ENCODE results near the gene LRRC14B.
"Not testable (repeated sequence)": the region's sequence is repeated elsewhere in the genome, so short reads cannot be mapped to it uniquely, and the experiment has no call there.

Gene LRRC14B

DNA sequence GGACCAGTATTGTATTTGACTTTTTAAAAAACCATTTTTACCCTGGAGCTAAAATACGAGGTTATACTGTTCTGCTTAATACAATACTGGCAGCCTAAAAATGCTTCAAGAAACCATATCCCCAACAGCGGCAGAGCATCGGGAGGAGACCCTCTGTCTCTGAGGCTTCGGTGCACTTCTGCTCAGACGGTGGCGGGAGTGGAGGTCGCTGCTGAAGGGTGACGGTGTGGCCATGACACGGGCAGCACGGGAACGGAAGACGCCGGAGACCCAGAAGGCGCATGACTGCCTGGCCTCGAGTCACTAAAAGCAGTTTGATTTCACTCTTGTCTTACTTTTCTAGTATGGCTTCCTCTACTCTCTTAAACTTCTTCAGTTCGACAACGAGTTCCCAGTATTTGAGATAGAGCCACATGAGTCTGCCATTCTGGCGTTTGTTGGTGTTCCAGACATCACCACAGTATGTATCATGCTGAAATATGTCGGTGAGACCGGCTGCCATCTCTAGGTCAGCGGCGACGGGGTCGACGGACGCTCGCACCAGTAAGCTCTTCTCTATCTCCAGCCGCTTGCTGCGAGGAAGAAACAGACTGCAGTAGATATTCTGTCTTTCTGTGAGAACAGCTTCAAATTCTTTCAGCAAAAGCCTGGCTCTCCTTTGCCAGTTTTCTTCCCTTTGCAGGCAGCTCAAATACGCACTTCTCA, 13.8 kb downstream of the LRRC14B start:
- in situ Hi-C loops (cut with HindIII; ENCODE audit: low sequenced_read_pairs), result no loop called here

DNA sequence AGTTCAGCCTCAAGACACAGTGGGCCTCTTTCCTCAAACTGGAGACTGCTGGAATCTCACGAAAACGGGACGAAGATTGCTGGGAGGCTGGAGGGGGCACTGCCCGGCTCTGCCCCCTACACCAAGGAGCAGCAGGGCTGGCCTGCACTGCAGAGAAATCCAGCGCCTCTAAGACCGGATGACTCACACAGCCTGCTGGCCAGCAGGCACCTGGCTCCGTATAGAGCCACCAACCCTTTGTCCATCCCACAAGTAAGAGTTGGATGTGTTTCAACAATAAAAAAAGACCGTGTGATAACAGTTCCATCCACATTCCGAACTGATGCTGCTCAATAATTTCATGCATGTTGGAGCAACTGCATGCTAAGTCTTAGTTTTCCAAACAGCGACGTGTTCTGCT, 15.1 kb downstream of the LRRC14B start:
- in situ Hi-C loops (cut with HindIII; ENCODE audit: low sequenced_read_pairs), result no loop called here

DNA sequence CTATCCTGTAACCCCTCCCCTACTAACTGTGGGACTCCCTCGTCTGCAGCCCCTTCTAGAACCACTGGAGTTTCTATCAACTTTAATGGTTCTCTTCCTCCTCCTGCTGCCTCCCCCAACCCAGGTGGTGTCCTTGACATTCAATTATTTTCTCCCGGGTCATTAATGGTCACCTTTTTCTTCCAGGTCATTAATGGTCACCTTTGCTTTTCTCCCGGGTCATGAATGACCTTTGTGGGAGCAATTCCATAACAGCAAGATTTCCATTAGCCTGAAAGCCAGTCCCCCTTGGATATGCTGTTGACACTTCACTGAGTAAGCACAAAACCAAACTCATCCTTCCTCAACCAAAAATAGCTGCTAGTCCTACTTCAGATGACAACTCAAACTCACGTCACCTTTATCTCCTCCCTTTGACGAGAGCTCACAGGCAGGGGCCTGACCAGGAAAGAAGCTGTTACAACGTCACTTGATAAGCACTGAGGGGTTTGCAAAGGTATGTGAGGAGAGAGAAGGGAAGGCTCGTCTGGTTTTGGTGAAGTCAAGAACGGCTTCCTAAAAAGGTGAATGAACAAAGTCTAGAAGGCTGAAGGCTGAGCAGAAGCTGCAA, 15.7 kb downstream of the LRRC14B start:
- in situ Hi-C loops (cut with HindIII; ENCODE audit: low sequenced_read_pairs), result no loop called here

DNA sequence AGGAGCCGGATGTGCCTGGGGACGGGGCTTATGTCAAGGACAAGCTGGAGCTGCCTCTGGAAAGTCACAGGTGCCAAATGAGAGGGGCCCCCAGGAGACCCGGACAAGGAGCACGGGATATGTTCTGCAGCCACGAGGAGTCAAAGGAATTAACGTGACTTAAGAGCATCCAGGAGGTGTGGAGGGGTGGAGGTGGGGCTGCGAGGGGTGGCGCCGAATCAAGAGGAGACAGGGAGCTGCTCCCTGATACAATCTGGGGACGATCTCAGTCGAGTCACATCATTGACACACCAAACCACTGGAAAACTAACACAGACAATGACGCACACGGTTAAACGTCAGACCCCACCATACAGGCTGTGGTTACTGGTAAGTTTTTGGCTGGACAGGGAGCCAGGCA, 16.3 kb downstream of the LRRC14B start:
- in situ Hi-C loops (cut with HindIII; ENCODE audit: low sequenced_read_pairs), result no loop called here

DNA sequence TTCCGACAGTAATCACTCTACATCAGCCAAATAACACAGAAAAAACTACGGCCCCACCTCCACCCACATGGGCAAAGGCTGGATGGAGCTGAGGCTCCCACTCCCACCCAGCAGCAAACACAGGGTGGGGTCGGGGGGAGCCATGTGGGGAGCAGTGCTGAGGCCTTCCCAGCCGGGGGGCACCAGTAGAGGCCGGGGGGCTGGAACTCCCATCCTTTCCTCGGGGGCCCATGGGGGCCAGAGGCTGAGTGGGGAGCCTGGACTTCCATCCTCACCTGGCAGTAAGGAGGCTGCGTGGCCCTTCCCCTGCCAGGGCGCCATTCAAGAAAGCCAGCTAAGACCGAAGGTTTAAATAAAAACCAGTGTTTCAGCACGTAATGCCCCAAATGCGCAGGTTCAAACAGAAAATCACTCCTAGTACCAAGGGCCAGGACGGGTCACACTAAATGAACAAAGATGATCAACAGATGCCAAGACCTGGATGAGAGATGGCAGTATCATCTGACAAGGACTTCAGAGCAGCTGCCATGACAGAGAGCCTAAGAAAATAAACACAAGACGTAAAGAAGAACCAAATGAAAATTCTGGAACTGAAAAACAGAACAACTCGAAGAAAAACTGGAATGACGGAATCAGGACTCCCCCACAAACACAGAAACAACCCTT, 17.3 kb downstream of the LRRC14B start:
- in situ Hi-C loops (cut with HindIII; ENCODE audit: low sequenced_read_pairs), result no loop called here

DNA sequence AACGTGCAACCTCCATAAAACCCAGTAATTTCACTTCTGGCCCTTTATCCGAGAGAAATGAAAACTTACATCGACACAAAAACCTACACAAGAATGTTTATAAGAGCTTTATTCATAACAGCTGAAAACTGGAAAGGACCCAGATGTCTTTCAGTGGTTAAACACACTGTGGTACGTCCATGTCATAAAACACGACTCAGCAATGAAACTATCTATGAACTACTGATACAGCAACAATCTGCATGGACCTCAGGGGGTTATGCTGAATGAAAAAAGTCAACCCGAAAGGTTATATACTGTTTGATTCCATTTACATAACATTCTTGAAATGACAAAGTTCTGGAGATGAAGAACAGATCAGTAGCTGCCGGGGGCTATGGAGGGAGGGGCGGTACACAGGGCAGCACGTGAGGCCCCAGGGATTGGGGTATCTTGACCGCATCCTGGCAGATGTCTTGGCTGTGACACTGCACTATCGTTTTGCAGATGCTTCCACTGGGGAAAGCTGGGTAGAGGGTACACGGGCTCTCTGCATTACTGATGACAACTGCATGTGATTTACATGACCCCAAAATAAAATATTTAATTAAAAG, 22.6 kb downstream of the LRRC14B start:
- in situ Hi-C loops (cut with HindIII; ENCODE audit: low sequenced_read_pairs), result no loop called here

DNA sequence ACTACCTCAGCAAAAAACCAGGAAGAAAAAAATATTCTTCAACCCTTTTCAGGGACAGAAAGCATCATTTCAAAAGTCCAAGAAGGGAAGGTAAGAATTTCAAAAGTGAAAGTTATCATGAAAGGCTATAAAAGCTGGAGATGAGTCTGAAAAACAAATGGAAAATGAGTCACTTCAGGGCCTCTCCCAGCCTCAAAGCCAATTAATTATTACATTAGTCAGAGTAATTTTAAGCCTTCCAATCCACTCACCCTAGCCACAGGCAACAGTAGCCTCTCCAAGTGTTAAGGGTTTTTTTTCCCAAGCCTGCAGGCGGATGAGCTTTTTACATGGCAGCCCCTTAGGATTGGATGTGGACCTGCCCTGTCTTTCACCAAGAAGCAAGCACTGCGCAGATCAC, 24.0 kb downstream of the LRRC14B start:
- in situ Hi-C loops (cut with HindIII; ENCODE audit: low sequenced_read_pairs), result not testable (repeated sequence)

DNA sequence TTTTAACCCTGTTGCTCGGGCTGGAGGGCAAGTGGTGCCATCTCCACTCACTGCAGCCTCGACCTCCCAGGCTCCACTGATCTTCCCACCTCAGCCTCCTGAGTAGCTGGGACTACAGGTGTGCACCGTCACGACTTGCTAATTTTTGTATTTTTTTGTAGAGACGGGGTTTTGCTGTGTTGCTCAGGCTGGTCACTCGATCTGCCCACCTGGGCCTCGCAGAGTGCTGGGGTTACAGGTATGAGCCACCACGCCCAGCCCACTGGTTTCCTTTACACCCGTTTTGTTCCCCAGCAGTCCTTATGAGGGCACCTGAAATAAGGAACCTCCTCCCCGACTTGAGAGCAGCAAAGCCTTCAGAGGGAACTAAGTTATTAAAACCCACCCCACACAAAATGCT, 24.8 kb downstream of the LRRC14B start:
- in situ Hi-C loops (cut with HindIII; ENCODE audit: low sequenced_read_pairs), result not testable (repeated sequence)

DNA sequence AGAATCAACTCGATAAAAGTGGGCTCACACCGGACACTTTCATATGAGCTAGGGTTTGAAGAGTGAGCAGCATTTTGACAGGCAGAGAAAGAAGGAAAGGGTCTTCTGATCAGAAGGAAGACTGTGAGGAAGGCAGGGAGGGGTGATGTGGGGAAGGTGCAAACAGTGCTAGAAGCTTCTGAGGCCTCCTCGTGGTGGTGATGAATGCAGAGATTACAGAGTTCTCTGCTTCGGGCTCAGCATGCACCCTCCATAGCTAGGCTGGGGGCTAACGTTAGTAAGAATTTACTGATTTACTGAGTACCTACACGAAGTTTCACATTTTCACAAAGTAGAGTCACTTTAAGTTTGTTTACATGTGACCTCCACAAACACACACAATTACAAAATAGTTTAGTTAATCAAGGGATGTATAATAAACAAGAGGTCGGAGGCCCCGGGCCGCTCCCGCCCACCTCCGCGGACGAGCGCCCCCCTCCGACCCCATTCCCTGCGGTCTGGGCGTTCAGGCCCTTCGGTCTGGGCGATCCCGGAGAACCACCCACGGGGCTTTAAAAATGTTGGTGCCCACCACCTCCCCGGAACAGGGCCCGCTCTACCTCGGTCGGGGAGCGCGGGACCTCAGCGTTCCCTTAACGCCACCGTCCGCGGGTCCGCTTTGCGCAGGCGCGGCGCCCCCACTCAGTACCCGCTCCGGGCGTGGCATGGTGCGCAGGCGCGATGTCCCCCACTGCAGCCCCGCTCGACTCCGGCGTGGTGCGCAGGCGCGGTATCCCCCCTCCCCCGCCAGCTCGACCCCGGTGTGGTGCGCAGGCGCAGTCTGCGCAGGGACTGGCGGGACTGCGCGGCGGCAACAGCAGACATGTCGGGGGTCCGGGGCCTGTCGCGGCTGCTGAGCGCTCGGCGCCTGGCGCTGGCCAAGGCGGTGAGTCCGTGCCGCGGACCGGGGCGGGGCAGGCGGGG, 26.5 kb downstream of the LRRC14B start, which contains the start of the genes CCDC127 and SDHA:
TSS of gene CCDC127 (minus strand) at position 660 of the 963 bp plus-strand sequence. CDS start 1,304 bp downstream, outside the sequence.
TSS of gene SDHA (plus strand) at position 827 of the 963 bp plus-strand sequence. CDS start at position 863, 36 bp downstream.
- in situ Hi-C loops (cut with HindIII; ENCODE audit: low sequenced_read_pairs), result not testable (repeated sequence)

DNA sequence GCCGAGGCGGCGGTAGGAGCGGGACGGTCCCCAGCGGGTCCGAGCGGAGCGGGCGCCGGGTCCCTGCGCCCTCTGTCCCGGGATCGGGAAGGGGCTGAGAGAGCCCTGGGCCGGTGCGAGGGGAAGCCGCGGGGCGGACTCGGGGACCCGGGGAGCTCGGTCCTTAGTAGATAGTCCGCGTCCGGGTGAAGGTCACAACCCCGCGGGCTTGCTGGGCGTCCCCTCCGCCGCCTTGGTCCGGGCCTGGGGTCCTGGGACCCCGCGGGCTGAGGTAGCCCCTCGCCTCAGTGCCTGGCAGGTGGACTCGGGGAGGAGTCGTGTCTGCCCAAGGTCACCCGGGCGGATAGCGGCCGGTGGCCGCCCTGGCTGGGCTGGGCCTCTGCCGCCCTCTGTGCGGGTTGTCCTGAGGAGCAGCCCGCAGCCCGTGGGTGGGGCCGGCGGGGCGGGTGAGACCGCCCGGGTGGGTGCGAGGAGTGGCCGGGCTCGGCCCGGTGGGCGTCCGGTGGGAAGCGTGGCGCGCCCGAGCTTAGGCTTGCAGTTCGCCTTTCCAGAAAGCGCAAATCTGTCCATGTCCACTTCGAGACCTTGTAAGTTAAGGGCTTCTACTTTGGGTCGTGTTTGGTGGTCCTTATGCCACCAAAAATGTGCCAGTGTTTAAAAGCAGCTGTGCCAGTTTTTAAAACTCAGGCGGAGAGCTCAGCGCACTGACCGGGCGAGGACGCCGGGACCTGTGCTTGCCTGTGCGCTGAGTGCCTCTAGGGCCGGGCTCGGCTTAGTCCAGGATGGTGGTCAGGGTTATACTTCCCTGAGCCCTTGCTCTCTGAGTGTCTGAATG, 27.4 kb downstream of the LRRC14B start:
- in situ Hi-C loops (cut with HindIII; ENCODE audit: low sequenced_read_pairs), result no loop called here

DNA sequence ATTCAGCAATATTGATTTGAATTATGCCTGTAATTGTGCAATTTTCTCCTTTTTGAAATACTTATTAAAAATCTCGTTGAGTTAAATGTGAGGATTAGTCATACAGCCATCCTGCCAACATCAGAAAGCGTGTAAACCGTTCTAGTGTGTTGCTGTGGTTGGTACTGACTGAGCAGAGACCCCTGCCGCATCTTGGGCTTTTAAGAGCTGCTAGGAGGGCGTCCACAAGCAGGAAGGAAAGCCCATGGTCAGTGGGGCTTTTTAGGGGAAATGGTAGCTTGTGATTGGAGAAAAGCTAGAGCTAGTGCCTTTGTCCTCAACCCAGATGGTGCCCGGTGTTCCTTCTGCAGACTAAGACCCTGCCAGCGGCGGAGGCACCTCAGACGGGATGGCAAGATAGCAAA, 28.2 kb downstream of the LRRC14B start:
- in situ Hi-C loops (cut with HindIII; ENCODE audit: low sequenced_read_pairs), result no loop called here

DNA sequence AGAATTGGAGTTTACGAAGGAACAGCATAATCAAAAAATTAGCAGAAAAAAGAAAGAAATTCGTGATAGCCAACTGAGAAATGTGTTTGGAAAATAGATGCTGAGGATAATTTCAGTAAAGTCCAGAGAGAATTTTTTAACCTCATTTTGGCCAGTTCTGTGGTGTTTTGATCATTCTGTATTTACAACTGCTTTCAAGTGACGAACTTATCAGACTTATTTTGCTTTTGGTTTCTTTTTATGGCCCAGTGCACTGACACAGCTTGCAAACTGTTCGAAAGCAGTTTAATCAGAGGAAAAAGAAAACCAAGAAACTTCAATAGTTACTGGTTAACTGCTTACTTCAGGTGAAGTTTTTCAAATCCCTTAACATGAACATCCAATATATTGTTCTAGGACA, 28.7 kb downstream of the LRRC14B start:
- in situ Hi-C loops (cut with HindIII; ENCODE audit: low sequenced_read_pairs), result no loop called here

DNA sequence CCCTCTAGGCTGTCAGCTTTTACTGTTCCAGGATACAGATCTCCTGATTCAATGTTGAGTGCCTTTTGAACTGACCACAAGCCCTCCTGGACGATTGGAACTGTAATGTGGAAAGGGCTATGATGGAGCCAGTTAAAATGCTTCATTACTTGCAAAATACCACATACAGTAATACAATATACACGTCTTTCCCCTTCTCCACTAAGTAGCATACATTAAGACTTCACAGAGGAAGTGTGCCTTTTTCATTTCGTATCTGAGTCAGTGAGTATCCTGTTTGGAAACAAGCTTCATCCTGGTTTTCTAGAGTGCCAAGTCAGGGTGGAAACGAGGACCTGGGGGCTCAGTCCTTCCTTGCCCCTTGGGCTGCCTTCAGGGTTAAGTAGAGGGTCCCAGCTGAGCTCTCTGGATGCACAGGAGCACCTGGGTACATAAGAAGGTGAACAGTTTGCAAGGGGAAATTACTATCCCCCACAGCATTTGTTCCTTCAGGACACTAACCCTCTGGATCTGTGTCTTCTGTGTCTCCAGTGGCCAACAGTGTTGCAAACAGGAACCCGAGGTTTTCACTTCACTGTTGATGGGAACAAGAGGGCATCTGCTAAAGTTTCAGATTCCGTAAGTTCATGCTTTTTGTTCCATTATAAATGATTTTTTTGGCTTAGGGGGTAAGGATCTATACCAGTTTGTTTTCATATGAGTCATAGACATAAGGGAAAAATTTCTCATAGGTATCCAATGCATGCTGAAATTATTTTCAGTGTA, 31.8 kb downstream of the LRRC14B start:
- in situ Hi-C loops (cut with HindIII; ENCODE audit: low sequenced_read_pairs), result not testable (repeated sequence)

DNA sequence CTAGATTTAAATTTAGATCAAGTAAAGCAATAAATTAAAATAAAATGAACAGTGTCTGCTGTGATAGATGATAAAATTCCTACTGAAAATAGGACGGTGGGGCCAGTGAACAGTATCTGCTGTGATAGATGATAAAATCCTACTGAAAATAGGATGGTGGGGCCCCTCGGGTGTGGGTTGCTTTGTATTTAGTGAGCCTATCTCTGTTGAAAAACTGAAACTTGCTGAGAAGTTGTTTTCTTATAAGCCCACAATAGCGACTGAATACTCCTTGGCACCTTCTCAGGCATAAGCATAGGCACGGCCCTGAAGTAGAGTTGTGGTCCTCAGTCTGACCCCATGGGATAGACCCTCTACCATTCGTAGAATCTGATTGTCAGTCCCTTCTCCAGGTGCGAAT, 32.5 kb downstream of the LRRC14B start:
- in situ Hi-C loops (cut with HindIII; ENCODE audit: low sequenced_read_pairs), result no loop called here

DNA sequence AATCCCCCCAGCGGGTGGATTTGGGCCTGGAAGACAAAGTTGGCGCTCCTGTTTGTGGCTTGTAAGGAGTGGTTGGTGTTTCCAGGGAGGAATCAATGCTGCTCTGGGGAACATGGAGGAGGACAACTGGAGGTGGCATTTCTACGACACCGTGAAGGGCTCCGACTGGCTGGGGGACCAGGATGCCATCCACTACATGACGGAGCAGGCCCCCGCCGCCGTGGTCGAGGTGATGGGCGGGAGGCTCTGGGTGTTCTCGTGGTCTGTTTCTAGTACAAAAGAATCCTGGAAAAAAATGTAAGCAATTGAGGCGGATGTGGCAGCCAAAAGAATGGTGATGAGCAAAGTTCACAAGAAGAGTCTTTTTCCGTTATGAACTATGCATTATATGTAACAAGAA, 34.0 kb downstream of the LRRC14B start:
- in situ Hi-C loops (cut with HindIII; ENCODE audit: low sequenced_read_pairs), result no loop called here

DNA sequence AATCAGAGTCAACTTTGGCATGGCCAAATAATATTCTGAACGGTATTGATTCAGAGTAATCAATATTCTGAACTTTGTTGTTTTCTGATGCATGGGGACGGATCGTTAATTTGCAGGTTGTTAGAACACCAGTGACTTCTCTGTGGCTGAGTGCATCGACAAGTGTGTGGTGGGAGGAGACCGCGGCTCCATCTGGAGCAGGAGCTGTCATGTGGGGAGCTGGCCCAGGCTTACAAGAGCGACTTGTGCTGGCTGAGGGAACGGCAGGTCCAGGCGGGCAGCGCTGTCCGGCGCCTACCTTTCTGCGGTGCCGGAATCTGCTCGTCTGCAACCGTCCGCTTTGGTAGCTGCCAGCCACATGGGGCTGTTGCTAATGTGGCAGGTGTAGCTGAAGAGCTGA, 36.1 kb downstream of the LRRC14B start:
- in situ Hi-C loops (cut with HindIII; ENCODE audit: low sequenced_read_pairs), result not testable (repeated sequence)

DNA sequence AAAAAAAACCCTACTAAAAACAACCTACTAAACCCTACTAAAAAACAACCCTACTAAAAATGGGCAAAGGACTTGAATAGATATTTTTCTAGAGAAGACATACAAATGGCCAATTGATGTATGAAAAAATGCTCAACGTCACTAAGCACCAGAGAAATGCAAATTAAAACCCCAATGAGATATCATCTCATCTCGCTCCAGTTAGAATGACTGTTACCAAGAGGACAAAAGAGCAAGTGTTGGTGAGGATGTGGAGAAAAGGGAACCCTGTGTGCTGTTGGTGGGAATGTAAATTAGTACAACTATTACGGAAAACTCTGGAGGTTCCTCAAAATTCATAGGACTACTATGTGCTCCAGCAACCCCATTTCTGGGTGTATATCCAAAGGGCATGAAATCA, 37.6 kb downstream of the LRRC14B start:
- in situ Hi-C loops (cut with HindIII; ENCODE audit: low sequenced_read_pairs), result no loop called here

DNA sequence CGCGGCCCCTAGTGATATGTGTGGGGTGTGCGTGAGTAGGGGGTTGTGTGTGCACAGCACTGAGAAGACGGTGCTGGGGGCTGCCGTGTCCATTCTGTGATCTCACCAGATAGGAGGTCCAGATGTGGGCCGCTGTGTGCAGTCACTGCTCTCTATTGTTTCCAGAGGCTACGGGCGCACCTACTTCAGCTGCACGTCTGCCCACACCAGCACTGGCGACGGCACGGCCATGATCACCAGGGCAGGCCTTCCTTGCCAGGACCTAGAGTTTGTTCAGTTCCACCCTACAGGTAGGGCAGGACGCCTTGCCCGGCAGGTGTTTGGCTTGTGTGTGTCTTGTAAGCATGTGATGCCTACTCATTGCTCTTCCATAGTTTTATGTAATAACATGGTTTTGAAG, 39.4 kb downstream of the LRRC14B start:
- in situ Hi-C loops (cut with HindIII; ENCODE audit: low sequenced_read_pairs), result no loop called here

DNA sequence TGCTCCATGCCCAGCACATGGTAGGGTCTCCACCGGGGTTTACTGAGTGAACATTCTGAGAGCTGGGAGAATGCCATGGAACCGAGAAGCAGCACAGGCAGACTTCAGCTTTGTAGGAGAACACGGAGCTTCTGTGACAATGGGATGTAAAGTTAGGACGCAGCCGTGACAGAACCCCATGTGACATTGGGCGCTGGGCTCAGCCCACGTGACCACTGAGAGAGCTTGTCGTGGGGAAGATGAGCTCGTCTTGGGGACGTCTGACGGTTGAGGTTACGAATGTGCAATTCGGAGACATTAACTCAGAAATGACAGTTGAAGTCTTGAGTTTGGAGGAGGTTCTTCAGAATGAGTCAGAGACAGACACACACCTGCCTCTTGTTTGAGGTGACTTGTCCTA, 40.4 kb downstream of the LRRC14B start:
- in situ Hi-C loops (cut with HindIII; ENCODE audit: low sequenced_read_pairs), result no loop called here
